ENCODE data around the gene KNL1. TPM values are rescaled to one million over a fixed set of nuclear protein-coding genes. Genes with fewer than 3 reads are reported as not detected.
"Not testable (repeated sequence)": the region's sequence is repeated elsewhere in the genome, so short reads cannot be mapped to it uniquely, and the experiment has no call there.

Gene KNL1
- total and polyA plus RNA-seq, 2 donors (not counting 1 experiment from before 2014, with no cell fraction given) = 3.9 to 5.0 TPM

GRCh38 chr15:40650479-40650878 is 56.4 kb downstream of the KNL1 start:
- H3K9ac ChIP-seq (ENCODE audit: insufficient read depth, low read length) = no peak overlapping the region
- TF ChIP-seq, protein P1, sequence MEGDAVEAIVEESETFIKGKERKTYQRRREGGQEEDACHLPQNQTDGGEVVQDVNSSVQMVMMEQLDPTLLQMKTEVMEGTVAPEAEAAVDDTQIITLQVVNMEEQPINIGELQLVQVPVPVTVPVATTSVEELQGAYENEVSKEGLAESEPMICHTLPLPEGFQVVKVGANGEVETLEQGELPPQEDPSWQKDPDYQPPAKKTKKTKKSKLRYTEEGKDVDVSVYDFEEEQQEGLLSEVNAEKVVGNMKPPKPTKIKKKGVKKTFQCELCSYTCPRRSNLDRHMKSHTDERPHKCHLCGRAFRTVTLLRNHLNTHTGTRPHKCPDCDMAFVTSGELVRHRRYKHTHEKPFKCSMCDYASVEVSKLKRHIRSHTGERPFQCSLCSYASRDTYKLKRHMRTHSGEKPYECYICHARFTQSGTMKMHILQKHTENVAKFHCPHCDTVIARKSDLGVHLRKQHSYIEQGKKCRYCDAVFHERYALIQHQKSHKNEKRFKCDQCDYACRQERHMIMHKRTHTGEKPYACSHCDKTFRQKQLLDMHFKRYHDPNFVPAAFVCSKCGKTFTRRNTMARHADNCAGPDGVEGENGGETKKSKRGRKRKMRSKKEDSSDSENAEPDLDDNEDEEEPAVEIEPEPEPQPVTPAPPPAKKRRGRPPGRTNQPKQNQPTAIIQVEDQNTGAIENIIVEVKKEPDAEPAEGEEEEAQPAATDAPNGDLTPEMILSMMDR (conservative IDR thresholded peaks at IDR 0.05 in 1 of 2, IDR thresholded peaks at IDR 0.05 in 1 of 2; ENCODE audit: low read depth in 1 of 2, low read length in 2 of 2) = no peak
- TF ChIP-seq EZH2 (IDR thresholded peaks at IDR 0.05; ENCODE audit: low read length, missing control alignments) = no peak
- no peaks in the 10 kb centered on the region for H3K4me1 ChIP-seq (ENCODE audit: control insufficient read depth, extremely low read depth, insufficient read depth, low read length)
- H2AFZ ChIP-seq (ENCODE audit: low read length) = no peak overlapping the region
- no peak overlapping the region for H3K27ac ChIP-seq (ENCODE audit: insufficient read depth, low read length)
- no peaks in the 10 kb centered on the region for H3K9me3 ChIP-seq (ENCODE audit: control insufficient read depth, insufficient read depth, low read depth, low read length)
- H3K79me2 ChIP-seq (ENCODE audit: control insufficient read depth, insufficient read depth, low read length) = no peaks in the 10 kb centered on the region
- peaks cover 1% of the 10 kb centered on the region for H3K36me3 ChIP-seq (ENCODE audit: control insufficient read depth, insufficient read depth, low read length)
- no peaks in the 10 kb centered on the region for H3K27me3 ChIP-seq (ENCODE audit: control insufficient read depth, insufficient read depth, low read length)
- no peak overlapping the region for H3K4me3 ChIP-seq (replicated peaks in 1 of 4; ENCODE audit: control extremely low read depth in 1 of 4, insufficient read depth in 1 of 4, low read depth in 3 of 4, low read length in 4 of 4)
- no peak for DNase-seq (ENCODE audit: low read depth in 2 of 2)
- H3K4me2 ChIP-seq (ENCODE audit: extremely low read depth, insufficient read depth, low read length) = no peak overlapping the region
- no peaks in the 10 kb centered on the region for H4K20me1 ChIP-seq (ENCODE audit: control insufficient read depth, extremely low read depth, insufficient read depth, low read length)

DNA sequence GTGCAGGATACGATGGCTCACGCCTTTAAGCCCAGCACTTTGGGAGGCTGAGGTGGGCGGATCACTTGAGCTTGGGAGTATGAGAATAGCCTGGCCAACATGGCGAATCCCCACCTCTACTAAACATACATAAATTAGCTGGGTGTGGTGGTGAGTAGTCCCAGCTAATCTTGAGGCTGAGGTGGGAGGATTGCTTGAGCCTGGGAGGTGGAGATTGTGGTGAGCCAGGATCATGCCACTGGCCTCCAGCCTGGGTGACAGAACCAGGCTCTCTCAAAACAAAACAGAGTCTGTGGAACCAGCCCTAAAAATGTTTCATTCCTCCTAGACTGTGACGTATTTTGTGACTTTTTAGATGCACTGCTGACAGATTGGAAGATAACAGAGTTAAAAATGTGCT is 66.6 kb downstream of the KNL1 start:
- Histone ChIP-seq H4K20me1 (ENCODE audit: control insufficient read depth, extremely low read depth, insufficient read depth, low read length) (no peaks in the 10 kb centered on the region), H2AFZ (ENCODE audit: low read length) (no peak overlapping the region), H3K4me2 (ENCODE audit: extremely low read depth, insufficient read depth, low read length) (no peak overlapping the region), H3K9ac (ENCODE audit: insufficient read depth, low read length) (no peak overlapping the region), H3K36me3 (ENCODE audit: control insufficient read depth, insufficient read depth, low read length) (no peaks in the 10 kb centered on the region), H3K4me3 (replicated peaks in 1 of 4; ENCODE audit: control extremely low read depth in 1 of 4, insufficient read depth in 1 of 4, low read depth in 3 of 4, low read length in 4 of 4) (no peak overlapping the region), H3K4me1 (ENCODE audit: control insufficient read depth, extremely low read depth, insufficient read depth, low read length) (no peaks in the 10 kb centered on the region), H3K27ac (ENCODE audit: insufficient read depth, low read length) (no peak overlapping the region), H3K27me3 (ENCODE audit: control insufficient read depth, insufficient read depth, low read length) (no peaks in the 10 kb centered on the region), H3K9me3 (ENCODE audit: control insufficient read depth, insufficient read depth, low read depth, low read length) (no peaks in the 10 kb centered on the region), H3K79me2 (ENCODE audit: control insufficient read depth, insufficient read depth, low read length) (no peaks in the 10 kb centered on the region)
- no peak for DNase-seq (ENCODE audit: low read depth in 2 of 2)
- TF ChIP-seq, protein P1 (conservative IDR thresholded peaks at IDR 0.05 in 1 of 2, IDR thresholded peaks at IDR 0.05 in 1 of 2; ENCODE audit: low read depth in 1 of 2, low read length in 2 of 2) = no peak
- no peak for TF ChIP-seq EZH2 (IDR thresholded peaks at IDR 0.05; ENCODE audit: low read length, missing control alignments)

DNA sequence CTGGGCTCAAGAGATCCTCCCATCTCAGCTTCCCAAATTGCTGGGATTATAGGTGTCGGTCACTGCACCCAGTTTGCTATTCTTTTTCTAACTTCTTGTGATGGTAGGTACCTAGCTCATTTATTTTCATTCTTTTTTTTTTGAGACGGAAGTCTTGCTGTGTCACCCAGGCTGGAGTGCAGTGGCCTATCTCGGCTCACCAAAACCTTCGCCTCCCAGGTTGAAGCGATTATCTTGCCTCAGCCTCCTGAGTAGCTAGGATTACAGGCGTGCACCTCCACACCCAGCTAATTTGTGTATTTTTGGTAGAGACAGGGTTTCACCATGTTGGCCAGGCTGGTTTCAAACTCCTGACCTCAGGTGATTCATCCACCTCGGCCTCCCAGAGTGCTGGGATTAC is 70.9 kb downstream of the KNL1 start:
- Histone ChIP-seq H3K4me1 (ENCODE audit: control insufficient read depth, extremely low read depth, insufficient read depth, low read length) (no peaks in the 10 kb centered on the region), H3K36me3 (ENCODE audit: control insufficient read depth, insufficient read depth, low read length) (no peaks in the 10 kb centered on the region), H4K20me1 (ENCODE audit: control insufficient read depth, extremely low read depth, insufficient read depth, low read length) (no peaks in the 10 kb centered on the region), H3K27ac (ENCODE audit: insufficient read depth, low read length) (no peak overlapping the region), H3K27me3 (ENCODE audit: control insufficient read depth, insufficient read depth, low read length) (no peaks in the 10 kb centered on the region), H3K9me3 (ENCODE audit: control insufficient read depth, insufficient read depth, low read depth, low read length) (no peaks in the 10 kb centered on the region), H3K9ac (ENCODE audit: insufficient read depth, low read length) (no peak overlapping the region), H3K4me3 (replicated peaks in 1 of 4; ENCODE audit: control extremely low read depth in 1 of 4, insufficient read depth in 1 of 4, low read depth in 3 of 4, low read length in 4 of 4) (no peak overlapping the region), H3K4me2 (ENCODE audit: extremely low read depth, insufficient read depth, low read length) (no peak overlapping the region), H2AFZ (ENCODE audit: low read length) (no peak overlapping the region), H3K79me2 (ENCODE audit: control insufficient read depth, insufficient read depth, low read length) (no peaks in the 10 kb centered on the region)
- DNase-seq (ENCODE audit: low read depth in 2 of 2) = no peak
- no peak for TF ChIP-seq EZH2 (IDR thresholded peaks at IDR 0.05; ENCODE audit: low read length, missing control alignments)

- H3K79me2 ChIP-seq (ENCODE audit: control insufficient read depth, insufficient read depth, low read length); DNase-seq (ENCODE audit: low read depth in 2 of 2); H3K9ac ChIP-seq (ENCODE audit: insufficient read depth, low read length); H3K9me3 ChIP-seq (ENCODE audit: control insufficient read depth, insufficient read depth, low read depth, low read length); H2AFZ ChIP-seq (ENCODE audit: low read length); H3K4me1 ChIP-seq (ENCODE audit: control insufficient read depth, extremely low read depth, insufficient read depth, low read length); H4K20me1 ChIP-seq (ENCODE audit: control insufficient read depth, extremely low read depth, insufficient read depth, low read length); H3K36me3 ChIP-seq (ENCODE audit: control insufficient read depth, insufficient read depth, low read length); H3K4me2 ChIP-seq (ENCODE audit: extremely low read depth, insufficient read depth, low read length); H3K4me3 ChIP-seq (replicated peaks in 1 of 4; ENCODE audit: control extremely low read depth in 1 of 4, insufficient read depth in 1 of 4, low read depth in 3 of 4, low read length in 4 of 4); H3K27me3 ChIP-seq (ENCODE audit: control insufficient read depth, insufficient read depth, low read length); H3K27ac ChIP-seq (ENCODE audit: insufficient read depth, low read length): not testable (repeated sequence)
These were observed 82.2 kb downstream of the KNL1 start for GRCh38 chr15:40676290-40676689.

DNA sequence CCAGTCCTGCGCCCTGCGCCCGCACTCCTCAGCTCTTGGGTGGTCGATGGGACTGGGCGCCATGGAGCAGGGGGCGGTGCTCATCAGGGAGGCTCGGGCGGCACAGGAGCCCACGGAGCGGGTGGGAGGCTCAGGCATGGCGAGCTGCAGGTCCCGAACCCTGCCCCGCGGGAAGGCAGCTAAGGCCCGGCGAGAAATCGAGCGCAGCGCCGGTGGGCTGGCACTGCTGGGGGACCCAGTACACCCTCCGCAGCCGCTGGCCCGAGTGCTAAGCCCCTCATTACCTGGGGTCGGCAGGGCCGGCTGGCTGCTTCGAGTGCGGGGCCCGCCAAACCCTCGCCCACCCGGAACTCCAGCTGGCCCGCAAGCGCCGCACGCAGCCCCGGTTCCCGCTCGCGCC is 82.9 kb downstream of the KNL1 start:
- H3K27me3 ChIP-seq (ENCODE audit: control insufficient read depth, insufficient read depth, low read length) = not testable (repeated sequence)

More for the DNA sequence above, 82.9 kb downstream of the KNL1 start:
- not testable (repeated sequence) for H3K36me3 ChIP-seq (ENCODE audit: control insufficient read depth, insufficient read depth, low read length); H3K4me3 ChIP-seq (replicated peaks in 1 of 4; ENCODE audit: control extremely low read depth in 1 of 4, insufficient read depth in 1 of 4, low read depth in 3 of 4, low read length in 4 of 4); H3K4me2 ChIP-seq (ENCODE audit: extremely low read depth, insufficient read depth, low read length); H2AFZ ChIP-seq (ENCODE audit: low read length); H3K27ac ChIP-seq (ENCODE audit: insufficient read depth, low read length); H4K20me1 ChIP-seq (ENCODE audit: control insufficient read depth, extremely low read depth, insufficient read depth, low read length); H3K79me2 ChIP-seq (ENCODE audit: control insufficient read depth, insufficient read depth, low read length); H3K9ac ChIP-seq (ENCODE audit: insufficient read depth, low read length); H3K9me3 ChIP-seq (ENCODE audit: control insufficient read depth, insufficient read depth, low read depth, low read length); H3K4me1 ChIP-seq (ENCODE audit: control insufficient read depth, extremely low read depth, insufficient read depth, low read length); DNase-seq (ENCODE audit: low read depth in 2 of 2)
